A549 (cell line): ENCODE data around the gene IDH3G.

Experiments used
- CEBPB ChIP-seq, 2 experiments: fragments of >200 bp in 1 of 2; sonication (Bioruptor Twin) in 1 of 2; formaldehyde crosslinking in 1 of 2; IDR thresholded peaks; 2 replicates each; pipeline ENCODE4 v1.6.1; 2012 to 2016
- CHD2 ChIP-seq: fragments of 150-350 bp; IDR thresholded peaks from 2 replicates; pipeline ENCODE4 v1.6.1; 2014; ENCODE audit warnings: low read length; ENCODE audit not compliant: partially characterized antibody
- FOSB ChIP-seq: fragments of 250-450 bp; sonication (Bioruptor Pico); IDR thresholded peaks from 2 replicates; pipeline ENCODE4 v1.5.0; 2020; ENCODE audit warnings: mild to moderate bottlenecking, moderate library complexity
- MAZ ChIP-seq: fragments of 150-350 bp; IDR thresholded peaks from 2 replicates; pipeline ENCODE4 v1.6.1; 2014; ENCODE audit warnings: antibody characterized with exemption, low read depth, low read length, borderline replicate concordance
- MYC ChIP-seq: IDR thresholded peaks from 2 replicates; pipeline ENCODE4 v1.6.1; 2012; ENCODE audit warnings: mild to moderate bottlenecking, inconsistent platforms, low read length, improper control_type of control experiment, borderline replicate concordance
- POLR2A ChIP-seq: IDR thresholded peaks from 2 replicates; pipeline ENCODE4 v1.6.1; 2012; ENCODE audit warnings: mild to moderate bottlenecking, low read length
- RAD21 ChIP-seq, 2 experiments: fragments of >200 bp in 1 of 2; sonication (Bioruptor Twin) in 1 of 2; formaldehyde crosslinking in 1 of 2; IDR thresholded peaks in 1 of 2; conservative IDR thresholded peaks in 1 of 2; 2 replicates in 1 of 2; 3 replicates in 1 of 2; pipeline ENCODE4 v1.6.1; 2012 to 2018; ENCODE audit warnings: inconsistent platforms in 1 of 2
- TF ChIP-seq, protein P1 (sequence below): fragments of >200 bp; sonication (Bioruptor Twin); formaldehyde crosslinking; IDR thresholded peaks from 3 replicates; pipeline ENCODE4 v1.5.1; 2016
- TF ChIP-seq, protein P2 (sequence below): IDR thresholded peaks from 2 replicates; pipeline ENCODE4 v1.6.1; 2012

DNA sequence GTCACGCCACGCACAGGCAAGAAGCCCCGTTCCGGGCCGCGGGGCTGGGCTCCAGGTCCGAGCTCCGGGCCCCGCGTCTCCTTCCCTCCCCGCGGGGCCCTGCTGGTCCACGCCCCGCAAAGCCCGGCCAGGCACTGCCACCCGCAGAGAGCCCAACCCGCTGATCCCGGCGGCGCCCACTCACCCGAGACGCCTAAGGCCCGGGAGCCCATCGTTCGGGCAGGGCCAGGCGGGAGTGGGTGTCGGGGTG lies 35.3 kb upstream of the IDH3G start:
- no peak for TF ChIP-seq CEBPB (IDR thresholded peaks at IDR 0.05)
- TF ChIP-seq, protein P1, sequence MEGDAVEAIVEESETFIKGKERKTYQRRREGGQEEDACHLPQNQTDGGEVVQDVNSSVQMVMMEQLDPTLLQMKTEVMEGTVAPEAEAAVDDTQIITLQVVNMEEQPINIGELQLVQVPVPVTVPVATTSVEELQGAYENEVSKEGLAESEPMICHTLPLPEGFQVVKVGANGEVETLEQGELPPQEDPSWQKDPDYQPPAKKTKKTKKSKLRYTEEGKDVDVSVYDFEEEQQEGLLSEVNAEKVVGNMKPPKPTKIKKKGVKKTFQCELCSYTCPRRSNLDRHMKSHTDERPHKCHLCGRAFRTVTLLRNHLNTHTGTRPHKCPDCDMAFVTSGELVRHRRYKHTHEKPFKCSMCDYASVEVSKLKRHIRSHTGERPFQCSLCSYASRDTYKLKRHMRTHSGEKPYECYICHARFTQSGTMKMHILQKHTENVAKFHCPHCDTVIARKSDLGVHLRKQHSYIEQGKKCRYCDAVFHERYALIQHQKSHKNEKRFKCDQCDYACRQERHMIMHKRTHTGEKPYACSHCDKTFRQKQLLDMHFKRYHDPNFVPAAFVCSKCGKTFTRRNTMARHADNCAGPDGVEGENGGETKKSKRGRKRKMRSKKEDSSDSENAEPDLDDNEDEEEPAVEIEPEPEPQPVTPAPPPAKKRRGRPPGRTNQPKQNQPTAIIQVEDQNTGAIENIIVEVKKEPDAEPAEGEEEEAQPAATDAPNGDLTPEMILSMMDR, result no peak
- no peak for TF ChIP-seq MYC
- TF ChIP-seq FOSB (CRISPR knock-in tag), result no peak
- TF ChIP-seq MAZ, result no peak
- no peak for TF ChIP-seq RAD21 (conservative IDR thresholded peaks at IDR 0.05 in 1 of 2, IDR thresholded peaks at IDR 0.05 in 1 of 2)
- TF ChIP-seq, protein P2, sequence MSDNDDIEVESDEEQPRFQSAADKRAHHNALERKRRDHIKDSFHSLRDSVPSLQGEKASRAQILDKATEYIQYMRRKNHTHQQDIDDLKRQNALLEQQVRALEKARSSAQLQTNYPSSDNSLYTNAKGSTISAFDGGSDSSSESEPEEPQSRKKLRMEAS, result no peak
- TF ChIP-seq CHD2, result no peak
- TF ChIP-seq POLR2A, result no peak
